Measurements from ENCODE around the gene FAM13B. TPM values are rescaled to one million over a fixed set of nuclear protein-coding genes. Genes with fewer than 3 reads are reported as not detected.
"Not testable (repeated sequence)": the region's sequence is repeated elsewhere in the genome, so short reads cannot be mapped to it uniquely, and the experiment has no call there.

The FAM13B gene
- total RNA-seq, 4 donors from 2014 or later: 18.7 to 46.7 (median 23.0) TPM

DNA sequence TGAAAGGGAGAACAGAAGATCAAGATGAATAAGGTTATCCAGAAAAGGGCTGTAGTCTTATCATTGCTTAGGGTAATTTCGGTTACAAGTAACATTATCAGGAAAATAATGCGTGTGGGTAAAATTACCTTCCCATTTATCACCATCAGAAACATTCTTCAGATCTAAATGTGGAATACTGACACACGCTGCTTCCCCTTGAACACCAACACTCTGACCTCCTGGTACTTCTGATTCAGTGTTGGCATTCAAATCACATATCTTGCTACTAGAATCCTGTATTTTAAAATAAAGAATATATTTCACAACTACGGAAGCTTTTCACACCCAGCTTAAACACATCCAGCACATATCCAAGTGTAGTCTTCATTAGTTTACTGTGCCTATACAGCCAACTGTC lies 73.4 kb downstream of the FAM13B start:
- intact Hi-C loops (cut with DNase I; ENCODE audit: low total_unique reads): no loop called here
- no peak for DNase-seq
- H3K9me3 ChIP-seq: no peaks in the 10 kb centered on the region

DNA sequence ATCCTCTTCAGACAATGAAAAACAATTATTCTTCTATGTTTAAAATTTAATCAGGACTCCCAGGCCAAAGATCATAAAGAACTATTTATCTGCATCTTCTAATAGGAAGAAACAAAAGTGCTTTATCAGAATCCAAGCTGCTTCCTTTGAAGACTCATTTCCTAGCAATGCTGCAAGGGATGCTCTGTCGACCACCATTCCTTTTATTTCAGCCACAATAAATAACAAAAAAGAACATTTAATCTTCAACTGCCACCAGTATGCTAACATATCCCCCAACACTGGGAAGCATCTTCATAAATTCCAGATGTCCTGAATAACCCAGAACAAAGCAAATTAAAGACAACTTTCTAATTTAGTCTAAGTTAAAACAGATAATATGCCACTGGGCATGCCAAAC lies 74.9 kb downstream of the FAM13B start:
- Histone ChIP-seq H3K4me3 (no peak overlapping the region), H3K4me1 (peaks cover 0 to 11% (median 0%) of the 10 kb centered on the region in 4 donors), H3K36me3 (peaks cover 0 to 26% (median 5%) of the 10 kb centered on the region in 4 donors), H3K27me3 (no peaks in the 10 kb centered on the region), H3K9me3 (no peaks in the 10 kb centered on the region), H3K27ac (no peak overlapping the region)
- WGBS, 2 donors (ENCODE audit: low coverage in 1 of 2): 50 to 71% methylated on average over 1 of the region's 1 CpG
- no peak for DNase-seq
- no peak for TF ChIP-seq POLR2A (IDR thresholded peaks at IDR 0.05)
- TF ChIP-seq, protein P1, sequence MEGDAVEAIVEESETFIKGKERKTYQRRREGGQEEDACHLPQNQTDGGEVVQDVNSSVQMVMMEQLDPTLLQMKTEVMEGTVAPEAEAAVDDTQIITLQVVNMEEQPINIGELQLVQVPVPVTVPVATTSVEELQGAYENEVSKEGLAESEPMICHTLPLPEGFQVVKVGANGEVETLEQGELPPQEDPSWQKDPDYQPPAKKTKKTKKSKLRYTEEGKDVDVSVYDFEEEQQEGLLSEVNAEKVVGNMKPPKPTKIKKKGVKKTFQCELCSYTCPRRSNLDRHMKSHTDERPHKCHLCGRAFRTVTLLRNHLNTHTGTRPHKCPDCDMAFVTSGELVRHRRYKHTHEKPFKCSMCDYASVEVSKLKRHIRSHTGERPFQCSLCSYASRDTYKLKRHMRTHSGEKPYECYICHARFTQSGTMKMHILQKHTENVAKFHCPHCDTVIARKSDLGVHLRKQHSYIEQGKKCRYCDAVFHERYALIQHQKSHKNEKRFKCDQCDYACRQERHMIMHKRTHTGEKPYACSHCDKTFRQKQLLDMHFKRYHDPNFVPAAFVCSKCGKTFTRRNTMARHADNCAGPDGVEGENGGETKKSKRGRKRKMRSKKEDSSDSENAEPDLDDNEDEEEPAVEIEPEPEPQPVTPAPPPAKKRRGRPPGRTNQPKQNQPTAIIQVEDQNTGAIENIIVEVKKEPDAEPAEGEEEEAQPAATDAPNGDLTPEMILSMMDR (IDR thresholded peaks at IDR 0.05): no peak
- in situ Hi-C loops (cut with MboI; ENCODE audit: low pct_ligation_motif_present in 1 of 4, low pct_unique_long_range_greater_than_20kb in 1 of 4, low sequenced_read_pairs in 3 of 4) (no loop called here), intact Hi-C loops (cut with DNase I; ENCODE audit: low total_unique reads) (no loop called here)

More for the DNA sequence above, 73.4 kb downstream of the FAM13B start:
- TF ChIP-seq POLR2AphosphoS5 (IDR thresholded peaks at IDR 0.05) (no peak), POLR2A (IDR thresholded peaks at IDR 0.05) (no peak), EP300 (IDR thresholded peaks at IDR 0.05; ENCODE audit: low read depth) (no peak)
- TF ChIP-seq, protein P1 (IDR thresholded peaks at IDR 0.05): no peak
- WGBS, 2 donors (ENCODE audit: low coverage in 1 of 2): 86% methylated on average over 4 of the region's 4 CpGs
- Histone ChIP-seq H3K27ac (no peak overlapping the region), H3K4me3 (no peak overlapping the region), H3K36me3 (peaks cover 0 to 17% (median 1%) of the 10 kb centered on the region in 4 donors), H3K27me3 (no peaks in the 10 kb centered on the region), H3K4me1 (peaks cover 0 to 5% (median 0%) of the 10 kb centered on the region in 4 donors)
- in situ Hi-C loops (cut with MboI; ENCODE audit: low pct_ligation_motif_present in 1 of 4, low pct_unique_long_range_greater_than_20kb in 1 of 4, low sequenced_read_pairs in 3 of 4): no loop called here

DNA sequence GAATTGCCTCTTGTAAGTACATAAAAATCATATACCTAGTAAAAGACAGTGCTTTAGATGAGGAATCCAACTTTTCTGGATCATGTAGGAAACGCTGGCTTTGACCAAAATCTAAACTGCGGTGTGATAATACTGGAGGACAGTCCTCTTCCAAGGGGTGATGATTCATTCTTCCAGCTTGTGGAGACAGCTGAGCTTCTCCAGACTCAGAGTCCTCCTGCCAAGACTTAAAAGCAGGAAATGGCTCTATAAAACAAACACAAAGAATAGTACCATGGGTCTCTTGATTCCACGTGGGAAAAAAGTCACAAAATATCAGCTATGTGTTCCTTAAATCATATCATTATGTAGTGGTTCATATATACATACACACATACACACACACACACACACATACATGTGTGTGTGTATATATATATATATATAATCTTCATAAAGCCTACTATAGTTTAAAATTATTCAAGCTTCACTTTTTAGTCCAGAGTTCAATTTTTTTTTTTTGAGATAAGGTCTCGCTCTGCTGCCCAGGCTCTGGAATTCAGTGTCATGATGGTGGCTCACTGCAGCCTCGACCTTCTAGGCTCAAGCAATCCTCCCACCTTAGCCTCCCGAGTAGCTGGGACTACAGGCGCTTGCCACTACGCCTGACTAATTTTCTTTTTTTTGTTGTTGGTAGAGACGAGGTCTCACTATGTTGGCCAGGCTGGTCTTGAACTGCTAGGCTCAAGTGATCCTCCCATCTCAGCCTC lies 78.6 kb downstream of the FAM13B start:
- Histone ChIP-seq H3K9me3 (no peaks in the 10 kb centered on the region), H3K27ac (peak overlapping the region; percentile 50 to 67 (median 62)), H3K27me3 (no peaks in the 10 kb centered on the region), H3K4me3 (no peak overlapping the region), H3K4me1 (peaks cover 0 to 11% (median 0%) of the 10 kb centered on the region in 4 donors), H3K36me3 (peaks cover 0 to 49% (median 5%) of the 10 kb centered on the region in 4 donors)
- TF ChIP-seq EP300 (IDR thresholded peaks at IDR 0.05; ENCODE audit: low read depth) (no peak), POLR2AphosphoS5 (IDR thresholded peaks at IDR 0.05) (peak; percentile 61 to 85 (median 77))
- intact Hi-C loops (cut with DNase I; ENCODE audit: low total_unique reads) (no loop called here), in situ Hi-C loops (cut with MboI; ENCODE audit: low pct_ligation_motif_present in 1 of 4, low pct_unique_long_range_greater_than_20kb in 1 of 4, low sequenced_read_pairs in 3 of 4) (no loop called here)
- peak; percentile 15 for DNase-seq
- WGBS, 2 donors (ENCODE audit: low coverage in 1 of 2): 52 to 64% methylated on average over 7 to 9 of the region's 9 CpGs

DNA sequence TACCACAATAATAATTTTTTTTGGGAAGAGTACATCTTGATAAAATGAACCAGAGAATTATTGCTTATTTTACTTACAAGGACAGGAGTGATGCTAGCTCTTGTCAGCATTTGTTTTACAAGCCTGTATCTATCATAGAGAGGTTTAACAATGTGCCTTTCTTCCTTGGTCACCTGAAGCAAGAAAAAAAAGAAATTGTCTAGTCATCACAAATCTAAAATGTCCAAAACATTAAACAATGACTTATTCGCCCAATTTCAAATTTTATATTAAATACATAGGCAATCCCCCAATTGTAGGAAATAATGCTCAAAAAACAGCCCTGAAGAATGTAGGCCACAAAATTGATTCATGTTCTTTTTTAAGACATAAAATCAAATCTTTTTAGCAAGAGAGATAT lies 87.1 kb downstream of the FAM13B start:
- no peaks in the 10 kb centered on the region for H3K9me3 ChIP-seq
- in situ Hi-C loops (cut with MboI; ENCODE audit: low pct_ligation_motif_present in 1 of 4, low pct_unique_long_range_greater_than_20kb in 1 of 4, low sequenced_read_pairs in 3 of 4): no loop called here
- peaks cover 0 to 89% (median 36%) of the 10 kb centered on the region in 4 donors for H3K36me3 ChIP-seq
- intact Hi-C loops (cut with DNase I; ENCODE audit: low total_unique reads): no loop called here
- no peak overlapping the region for H3K4me3 ChIP-seq
- no peaks in the 10 kb centered on the region for H3K4me1 ChIP-seq
- H3K27ac ChIP-seq: no peak overlapping the region
- TF ChIP-seq POLR2A (IDR thresholded peaks at IDR 0.05): no peak
- TF ChIP-seq, protein P1 (IDR thresholded peaks at IDR 0.05): no peak
- no peak for TF ChIP-seq EP300 (IDR thresholded peaks at IDR 0.05; ENCODE audit: low read depth)
- no peak for TF ChIP-seq POLR2AphosphoS5 (IDR thresholded peaks at IDR 0.05)
- WGBS, 2 donors (ENCODE audit: low coverage in 1 of 2): 90 to 100% methylated on average over 1 of the region's 1 CpG
- DNase-seq: no peak
- H3K27me3 ChIP-seq: no peaks in the 10 kb centered on the region

DNA sequence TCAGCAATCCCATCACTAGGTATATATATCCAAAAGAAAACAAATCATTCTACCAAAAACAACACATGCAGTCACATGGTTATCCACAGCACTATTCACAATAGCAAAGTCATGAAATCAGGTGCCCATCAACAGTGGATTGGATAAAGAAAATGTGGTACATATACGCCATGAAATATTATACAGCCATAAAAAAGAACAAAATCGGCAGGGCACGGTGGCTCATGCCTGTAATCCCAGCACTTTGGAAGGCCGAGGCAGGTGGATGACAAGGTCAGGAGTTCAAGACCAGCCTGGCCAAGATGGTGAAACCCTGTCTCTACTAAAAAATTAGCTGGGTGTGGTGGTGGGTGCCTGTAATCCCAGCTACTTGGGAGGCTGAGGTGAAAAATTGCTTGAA lies 88.6 kb downstream of the FAM13B start:
- in situ Hi-C loops (cut with MboI; ENCODE audit: low pct_ligation_motif_present in 1 of 4, low pct_unique_long_range_greater_than_20kb in 1 of 4, low sequenced_read_pairs in 3 of 4); H3K27ac ChIP-seq; intact Hi-C loops (cut with DNase I; ENCODE audit: low total_unique reads); H3K27me3 ChIP-seq; DNase-seq; H3K9me3 ChIP-seq; H3K4me3 ChIP-seq; H3K4me1 ChIP-seq: not testable (repeated sequence)
- 97 to 98% methylated on average over 4 of the region's 4 CpGs for WGBS, 2 donors (ENCODE audit: low coverage in 1 of 2)
- peaks cover 0 to 89% (median 43%) of the 10 kb centered on the region in 4 donors for H3K36me3 ChIP-seq

All from transverse colon (tissue), 4 donors.